GM18519 (cell line): ENCODE data around the gene C6orf15.

Source experiments
- ATAC-seq: cut with Tn5 transposase; IDR thresholded peaks from one replicate; pipeline ENCODE4 v1.9.1; 2021; ENCODE audit warnings: mild to moderate bottlenecking, moderate library complexity; ENCODE audit not compliant: unreplicated experiment, low FRiP score

Gene C6orf15

DNA sequence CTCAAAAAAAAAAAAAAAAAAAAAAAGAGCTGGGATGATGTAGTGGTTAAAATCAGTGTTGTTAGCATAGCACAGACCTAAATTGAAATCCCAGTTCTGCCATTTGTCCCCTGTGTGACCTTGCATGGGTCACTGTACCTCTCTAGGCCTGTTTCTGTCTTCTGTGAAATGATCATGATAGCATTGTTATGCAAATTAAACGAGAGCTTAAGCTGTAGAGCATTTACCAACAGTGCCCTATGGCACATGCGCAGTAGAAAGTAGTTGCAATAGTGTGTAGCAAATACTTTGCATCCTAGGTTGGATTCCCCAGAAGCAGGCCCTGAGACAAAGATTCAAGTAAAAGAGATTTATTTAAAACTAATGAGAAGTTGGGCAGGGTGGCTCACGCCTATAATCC, 19.2 kb upstream of the C6orf15 start:
- ATAC-seq: no peak

DNA sequence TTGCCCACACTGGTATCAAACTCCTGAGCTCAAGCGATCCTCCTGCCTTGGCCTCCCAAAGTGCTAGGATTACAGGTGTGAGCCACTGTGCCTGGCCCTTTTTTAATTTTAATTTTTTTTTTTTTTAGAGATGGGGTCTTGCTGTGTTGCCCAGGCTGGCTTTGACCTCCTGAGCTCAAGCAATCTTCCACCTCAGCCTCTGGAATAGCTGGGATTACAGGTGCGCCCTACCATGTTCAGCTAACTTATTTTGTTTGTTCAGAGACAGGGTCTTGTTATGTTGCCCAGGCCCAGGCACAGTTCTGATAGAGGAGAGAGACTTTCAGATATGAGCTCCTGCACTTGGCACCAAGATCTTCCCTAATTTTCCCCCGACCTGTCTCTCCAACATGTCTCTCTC, 18.4 kb upstream of the C6orf15 start:
- ATAC-seq: no peak

DNA sequence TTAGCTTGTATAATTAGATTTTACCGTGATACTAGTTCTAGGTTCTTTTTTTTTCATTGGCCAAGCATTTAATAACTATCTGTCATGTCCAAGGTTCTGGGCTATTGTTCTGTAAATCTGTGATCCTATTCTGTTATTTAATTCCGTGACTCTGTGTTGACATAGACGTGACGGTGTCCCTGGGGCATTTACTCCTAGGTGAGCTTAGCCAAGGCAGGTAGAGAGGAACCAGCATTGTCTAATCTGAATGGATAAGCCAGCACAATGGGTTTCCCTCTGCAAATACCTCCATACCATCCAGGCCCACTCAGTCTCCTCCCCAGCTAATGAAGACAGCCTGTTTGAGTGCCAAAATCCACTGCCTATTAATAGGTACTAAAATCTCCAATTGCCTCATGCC, 16.8 kb upstream of the C6orf15 start:
- ATAC-seq: no peak

DNA sequence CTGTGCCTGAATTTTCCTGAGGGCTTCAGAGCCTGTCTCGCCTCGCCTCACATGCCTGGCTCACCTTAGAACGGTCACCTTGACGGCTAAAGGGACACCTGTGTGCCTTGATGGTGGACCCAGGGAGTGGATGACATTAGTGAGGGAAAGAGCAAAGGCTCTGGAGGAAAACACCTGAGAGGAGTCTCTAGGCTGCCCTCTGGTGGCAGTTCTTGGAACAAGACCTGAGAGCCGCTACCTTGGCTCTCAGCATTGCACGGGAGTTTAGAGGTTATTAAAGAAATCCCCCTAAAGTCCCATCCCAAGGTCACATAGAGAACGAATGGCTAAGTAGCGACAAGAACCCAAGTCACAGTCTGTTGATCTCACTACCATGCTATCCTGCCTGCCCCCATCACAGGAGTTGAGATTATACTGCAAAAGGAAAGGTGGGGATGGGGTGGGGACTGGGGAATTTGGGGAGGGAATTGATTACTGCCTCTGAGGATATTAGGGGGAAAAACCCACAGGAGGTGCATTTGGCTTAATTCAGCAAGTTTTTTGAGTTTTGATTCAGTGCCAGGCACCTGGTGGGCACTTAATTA, 15.8 kb upstream of the C6orf15 start:
- ATAC-seq: no peak

DNA sequence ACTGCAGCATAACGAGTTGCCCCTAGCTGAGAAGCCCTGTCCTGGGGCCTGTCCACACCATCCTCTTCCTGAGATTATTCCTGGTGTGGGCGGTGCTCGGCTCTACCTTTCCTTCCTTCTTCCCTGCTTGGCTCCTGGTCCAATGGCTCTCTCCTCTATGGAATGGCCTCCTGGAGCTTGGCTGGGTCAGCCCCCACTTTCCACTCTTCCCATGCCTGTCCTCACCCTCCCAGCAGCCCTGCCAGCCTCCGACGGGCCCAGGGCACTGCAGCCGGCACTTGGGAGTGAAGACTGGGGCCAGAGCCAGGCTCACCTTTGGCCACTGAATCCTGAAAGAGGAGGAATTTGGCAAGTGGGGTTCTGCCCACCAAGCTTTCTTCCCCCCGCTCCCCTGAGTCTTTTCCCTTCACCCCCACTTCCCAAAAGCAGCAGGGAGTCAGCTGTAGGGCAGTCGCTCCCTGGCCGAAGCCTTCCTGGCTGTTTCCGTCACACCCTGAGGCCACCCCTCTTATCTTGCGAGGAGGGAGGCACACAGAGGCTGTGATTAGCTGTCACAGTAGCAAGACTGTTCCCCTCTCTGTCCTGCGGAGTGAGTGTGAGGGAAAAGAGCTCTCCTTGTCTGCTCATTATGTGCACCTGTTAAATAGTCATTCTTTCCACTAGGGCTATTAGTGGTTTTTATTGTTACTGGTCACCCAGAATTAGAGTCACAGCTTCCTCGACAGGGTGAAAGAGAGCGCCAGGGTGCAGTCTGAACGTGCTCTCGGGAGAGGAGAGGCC, 14.2 kb upstream of the C6orf15 start:
- no peak for ATAC-seq

DNA sequence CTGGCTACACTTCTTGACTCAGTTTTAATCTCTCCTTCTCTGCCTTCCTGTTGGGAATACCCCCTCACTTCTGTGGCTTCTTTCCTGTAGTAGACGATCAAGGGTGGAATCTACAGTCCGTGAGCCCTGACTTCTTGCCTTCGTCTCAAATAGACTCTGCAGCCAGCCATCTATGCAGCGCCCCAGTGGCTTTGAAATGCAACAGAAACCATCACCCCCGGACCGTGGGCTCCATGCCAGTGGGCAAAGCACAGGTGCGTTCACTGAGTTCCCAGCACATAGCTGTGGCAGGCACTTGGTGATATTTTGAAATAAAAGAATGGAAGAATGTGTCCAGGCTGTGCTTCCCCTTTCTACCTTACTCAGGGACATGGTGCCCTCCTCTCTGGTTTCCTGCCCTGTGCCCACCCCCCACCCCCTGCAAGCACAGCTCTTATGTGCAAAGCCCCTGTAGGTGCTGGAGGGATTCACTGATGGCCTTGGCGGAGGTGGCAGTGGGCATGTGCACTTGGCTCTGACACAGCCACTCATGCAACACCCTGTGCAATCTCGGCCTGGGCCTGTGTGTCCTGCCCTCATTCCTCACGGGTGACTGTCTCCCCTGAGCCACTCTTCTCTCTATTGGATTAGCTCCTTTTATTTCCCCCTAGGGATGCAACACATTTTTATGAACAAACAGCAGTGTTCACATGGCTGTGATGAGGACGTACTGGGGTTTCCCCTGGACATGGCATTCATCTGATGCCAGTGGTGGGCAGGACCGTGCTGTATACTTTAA, 13.4 kb upstream of the C6orf15 start:
- ATAC-seq: no peak

DNA sequence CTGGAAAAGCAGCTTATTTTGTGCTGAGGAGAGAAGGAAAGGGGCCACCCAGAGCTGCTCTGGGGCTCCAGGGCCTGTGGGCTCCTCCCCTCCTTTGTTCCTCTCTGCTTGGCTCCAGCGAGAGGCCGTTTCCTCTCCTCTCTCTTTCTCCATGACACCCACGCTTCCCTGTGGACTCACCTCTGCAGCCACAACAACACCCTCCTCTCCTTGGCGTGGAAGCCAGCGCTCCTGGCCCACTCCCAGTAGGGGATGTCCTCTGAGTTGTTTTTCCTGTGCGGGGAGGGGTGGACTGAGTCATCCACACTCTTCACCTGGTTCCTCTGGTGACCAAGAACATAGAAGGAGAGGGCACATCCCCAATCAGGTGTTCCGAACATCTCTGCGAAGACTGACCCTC, 12.8 kb upstream of the C6orf15 start:
- no peak for ATAC-seq

DNA sequence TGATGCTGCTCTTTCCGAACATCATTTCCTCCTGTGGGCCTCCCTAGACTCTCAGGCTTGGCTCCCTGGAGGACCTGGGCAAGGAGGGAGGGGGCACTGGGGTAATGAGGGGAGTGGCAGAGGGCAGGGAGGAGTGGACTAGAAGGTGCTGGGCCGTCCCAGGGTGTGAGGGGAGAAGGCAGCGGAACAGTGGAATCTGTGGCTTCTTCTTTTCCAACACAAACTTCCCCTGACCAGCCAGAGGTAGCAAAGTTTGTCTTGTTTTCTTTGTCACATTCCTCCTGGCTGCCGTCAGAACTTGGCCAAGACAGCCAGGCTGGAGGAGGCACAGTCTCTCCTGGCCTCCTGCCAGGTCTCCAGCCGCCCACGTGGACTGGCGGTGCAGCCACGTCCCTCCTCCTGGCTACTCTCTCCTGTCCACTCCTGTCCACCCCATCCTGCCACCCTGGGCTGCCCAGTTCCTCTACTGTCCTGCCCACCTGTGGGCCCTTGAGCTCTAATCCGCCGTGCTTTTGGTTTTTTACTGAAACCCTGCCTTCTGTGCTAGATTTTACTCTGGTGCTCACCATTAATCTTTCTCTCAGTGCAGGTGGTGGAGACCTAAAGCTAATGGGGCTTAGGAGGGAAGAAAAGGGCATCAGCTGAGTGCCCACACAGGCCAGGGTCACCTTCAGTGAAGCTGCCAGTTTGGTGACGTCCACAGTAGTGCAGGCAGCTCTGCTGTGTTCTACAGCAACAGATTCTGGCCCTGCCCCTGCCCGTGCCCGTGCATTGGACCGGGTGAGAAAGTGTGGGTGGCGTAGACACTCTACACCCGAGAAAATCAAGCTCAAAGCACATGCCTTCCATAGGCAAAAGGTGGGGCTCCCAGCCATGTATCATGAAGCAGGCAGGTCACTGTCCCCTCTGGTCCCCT, 10.7 kb upstream of the C6orf15 start:
- ATAC-seq: no peak

DNA sequence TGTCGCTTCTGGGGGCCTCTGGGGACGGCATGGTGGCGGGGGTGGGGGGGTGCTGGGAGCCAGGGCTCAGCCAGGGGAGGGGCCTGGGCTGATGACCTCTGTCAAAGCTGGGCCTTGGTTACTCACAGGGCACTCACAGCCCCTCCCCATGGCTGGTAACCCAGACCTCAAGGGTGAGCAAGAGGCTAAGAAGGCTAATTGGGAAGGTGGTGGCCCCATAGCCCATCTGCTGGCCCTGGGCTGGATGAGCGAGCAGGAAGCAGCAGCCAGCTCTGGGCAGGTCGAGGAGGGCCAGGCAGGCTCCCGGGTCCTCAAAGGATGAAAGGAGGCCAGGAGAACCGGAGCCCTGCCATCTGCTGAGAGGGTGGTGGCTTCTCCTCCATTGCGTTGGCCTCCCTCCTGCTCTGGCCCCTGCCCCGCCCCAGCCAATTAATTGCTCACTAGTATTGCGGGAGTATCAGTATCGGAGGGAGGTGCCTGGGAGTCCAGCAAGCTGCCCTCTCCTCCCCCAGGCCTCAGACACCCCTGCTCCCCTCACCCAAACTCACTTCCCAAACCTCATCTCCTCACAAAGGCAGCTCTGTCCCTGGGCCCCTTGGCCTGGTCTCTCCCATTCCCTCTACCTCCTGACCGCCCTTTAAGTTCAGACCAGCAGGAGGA, 8.9 kb upstream of the C6orf15 start:
- no peak for ATAC-seq

DNA sequence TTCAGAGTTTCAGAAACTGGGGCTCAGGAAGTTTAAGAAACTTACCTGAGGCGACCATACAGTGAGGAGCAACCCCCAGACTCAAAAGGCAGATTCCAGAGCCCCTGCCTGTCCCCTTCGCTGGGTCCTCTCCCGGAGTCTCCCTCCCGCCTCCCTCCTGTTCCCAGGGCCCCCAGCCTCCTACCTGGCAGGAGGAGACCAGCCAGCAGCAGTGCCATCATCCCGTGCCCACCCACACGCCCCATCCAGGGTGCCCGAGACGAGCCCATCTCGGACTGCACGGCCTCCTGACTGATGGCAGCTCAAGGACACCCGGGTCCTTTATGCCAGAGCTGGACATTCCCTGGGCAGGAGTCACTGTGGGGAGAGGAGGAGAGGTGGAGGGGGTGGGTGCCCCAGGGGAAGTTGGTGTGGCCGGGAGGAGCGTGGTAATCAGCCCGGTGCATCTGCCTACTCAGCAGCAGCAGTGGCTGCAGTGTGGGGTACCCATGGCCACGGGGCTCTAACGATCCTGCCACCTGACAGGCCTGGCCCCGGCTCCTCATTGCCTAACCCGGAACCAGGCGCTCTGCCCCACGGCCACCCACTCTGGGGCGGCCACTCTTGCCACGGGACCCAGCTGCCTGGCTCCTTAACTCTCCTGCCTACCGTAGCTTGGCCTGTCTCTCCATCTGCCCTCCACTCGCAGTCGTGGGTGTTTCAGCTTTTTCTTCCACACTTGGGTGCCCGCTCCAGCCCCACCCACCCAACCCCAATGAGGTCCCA, 8.0 kb upstream of the C6orf15 start, which contains the start of gene CDSN:
Gene CDSN (minus strand): TSS at position 296 of the 765 bp plus-strand sequence. CDS start 27 bp downstream, at position 269.
- ATAC-seq: no peak

DNA sequence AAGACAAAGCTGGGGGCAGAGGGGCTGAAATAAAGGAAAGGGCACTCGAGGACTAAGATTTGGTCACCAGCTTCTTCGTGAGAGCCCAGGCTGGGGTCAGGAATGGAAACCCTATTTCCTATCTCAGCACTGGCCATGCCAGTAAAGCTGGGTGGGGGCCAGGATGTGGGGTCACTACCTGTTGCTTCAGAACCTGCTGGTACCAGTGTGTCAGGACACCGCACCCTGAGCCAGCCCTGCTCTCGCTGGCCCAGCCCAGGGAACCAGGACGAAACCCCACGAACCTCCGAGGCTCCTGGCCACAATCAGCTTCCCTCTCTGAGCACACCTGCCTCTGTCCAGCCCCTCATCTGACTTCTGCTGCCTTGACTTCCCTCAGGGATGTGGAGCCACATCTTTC, 5.8 kb upstream of the C6orf15 start:
- no peak for ATAC-seq

DNA sequence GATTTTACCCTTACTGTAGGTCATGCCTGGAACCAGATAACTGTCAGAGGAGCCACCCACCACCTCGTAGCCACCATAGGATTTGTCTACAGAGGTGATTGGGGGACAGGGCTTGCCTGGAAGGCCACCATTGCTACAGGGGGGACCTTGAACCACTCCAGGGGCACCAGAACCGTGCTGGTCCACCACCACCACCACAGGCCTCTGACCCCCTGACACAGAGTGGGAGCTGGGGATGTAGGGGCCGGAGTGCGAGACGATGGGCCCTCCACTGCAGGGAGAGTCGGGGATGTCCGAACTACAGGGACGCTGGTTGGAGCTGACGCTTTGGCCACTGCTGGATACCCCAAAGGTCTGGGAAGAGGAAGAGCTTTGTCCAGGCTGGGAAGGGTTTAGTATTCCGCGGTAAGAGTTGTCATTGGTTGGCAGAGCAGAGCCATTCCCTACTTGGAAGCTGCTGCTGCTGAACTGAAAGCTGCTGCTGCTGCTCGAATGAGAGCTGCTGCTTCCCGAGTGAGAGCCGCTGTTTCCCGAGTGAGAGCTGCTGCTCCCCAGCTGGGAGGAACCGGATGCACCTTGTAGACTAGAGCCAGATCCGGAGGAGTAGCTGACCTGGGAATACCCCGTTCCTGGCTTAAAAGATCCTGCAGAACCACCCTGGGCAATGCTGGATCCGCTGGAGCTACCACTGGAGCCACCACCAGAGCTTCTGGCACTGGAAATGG, 4.4 kb upstream of the C6orf15 start:
- ATAC-seq: no peak

DNA sequence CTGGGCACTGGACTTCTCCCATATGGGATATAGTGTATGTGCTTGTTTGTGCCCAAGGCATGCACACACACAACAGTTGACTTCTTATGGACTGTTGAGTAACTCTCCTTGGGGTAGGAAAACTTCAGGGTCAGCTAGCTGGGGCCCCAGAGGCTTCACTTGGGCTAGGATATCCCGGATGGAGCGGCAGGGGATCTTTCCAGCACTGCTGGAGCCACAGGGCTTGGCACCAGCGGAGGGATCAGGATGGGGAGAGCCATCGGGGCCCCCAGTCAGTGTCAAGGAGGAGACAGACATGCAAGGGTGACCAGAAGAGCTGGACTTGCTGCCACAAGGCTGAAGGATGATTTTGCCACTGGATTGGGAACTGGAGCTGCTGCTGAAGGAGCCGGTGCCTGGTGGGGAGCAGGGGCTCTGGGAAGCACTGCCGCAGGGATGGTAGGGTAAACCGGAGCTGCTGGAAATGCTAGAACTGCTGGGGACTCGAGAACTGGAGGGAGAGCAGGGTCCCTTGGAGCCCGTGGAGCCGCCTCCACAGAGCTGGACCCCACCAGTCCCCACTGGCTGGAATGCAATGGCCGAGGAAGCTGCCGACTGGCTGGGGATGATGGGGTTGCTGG, 3.7 kb upstream of the C6orf15 start:
- ATAC-seq: no peak

DNA sequence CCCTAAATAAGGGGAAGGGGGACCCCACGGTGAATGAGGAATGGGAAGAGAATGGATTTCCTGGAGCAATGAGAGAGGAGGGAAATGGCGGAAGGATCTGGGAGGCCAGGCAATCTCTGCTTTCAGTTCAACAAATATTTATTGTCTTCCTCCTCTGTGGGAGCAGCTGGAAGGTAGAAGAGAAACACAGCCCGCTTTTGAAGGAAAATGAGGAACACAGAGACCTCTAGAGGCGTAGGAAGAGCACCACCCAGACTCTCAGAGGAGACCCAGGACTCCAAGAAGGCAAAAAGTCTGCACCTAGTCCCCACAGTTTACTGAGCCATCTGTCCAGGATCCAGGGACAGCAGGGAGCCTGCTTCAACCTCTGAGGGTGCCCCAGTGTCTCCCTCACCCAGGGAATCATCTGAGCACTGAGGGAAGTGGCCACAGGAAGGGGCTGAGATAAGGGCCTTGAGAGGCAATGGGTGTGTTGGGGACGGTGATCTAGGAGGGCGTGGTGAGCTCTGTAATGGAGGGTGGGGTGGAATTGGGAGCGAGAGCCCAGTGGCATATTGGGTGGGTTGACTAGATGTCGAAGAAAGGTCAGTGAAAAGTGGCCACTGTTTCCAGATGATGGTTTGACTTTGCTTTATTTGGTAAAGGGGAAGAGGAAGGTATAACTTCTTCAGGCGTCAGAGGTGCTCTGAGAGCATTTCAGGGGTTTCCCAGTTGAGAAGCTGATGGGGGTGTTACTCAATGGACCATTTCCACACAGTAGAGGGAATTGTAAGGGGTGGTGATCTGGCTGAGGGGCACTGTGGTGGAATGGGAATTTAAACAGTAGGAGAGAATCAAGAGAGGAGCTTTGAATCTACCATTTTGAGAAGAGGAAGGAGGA, 2.8 kb upstream of the C6orf15 start:
- no peak for ATAC-seq

DNA sequence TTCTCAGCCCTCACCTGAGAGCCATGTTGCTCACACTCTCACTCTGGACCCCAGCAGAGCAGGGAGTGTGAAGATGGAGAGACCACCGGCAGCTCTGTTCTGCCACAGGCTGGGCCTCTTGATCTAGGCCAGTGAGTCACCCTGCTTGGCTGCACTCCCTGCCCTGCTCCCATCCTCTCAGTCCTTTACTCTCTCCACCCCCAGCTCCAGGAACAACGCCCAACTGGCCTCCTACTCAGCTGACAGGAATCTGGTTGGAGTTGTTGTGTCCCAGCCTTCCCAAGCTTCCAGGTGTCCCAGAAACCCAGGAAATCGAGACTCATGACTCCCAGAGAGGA, 2.1 kb upstream of the C6orf15 start, which contains the start of gene PSORS1C1:
Gene PSORS1C1 (plus strand): TSS at position 260 of the 338 bp plus-strand sequence. CDS start 14,833 bp downstream, outside the sequence.
- no peak for ATAC-seq

DNA sequence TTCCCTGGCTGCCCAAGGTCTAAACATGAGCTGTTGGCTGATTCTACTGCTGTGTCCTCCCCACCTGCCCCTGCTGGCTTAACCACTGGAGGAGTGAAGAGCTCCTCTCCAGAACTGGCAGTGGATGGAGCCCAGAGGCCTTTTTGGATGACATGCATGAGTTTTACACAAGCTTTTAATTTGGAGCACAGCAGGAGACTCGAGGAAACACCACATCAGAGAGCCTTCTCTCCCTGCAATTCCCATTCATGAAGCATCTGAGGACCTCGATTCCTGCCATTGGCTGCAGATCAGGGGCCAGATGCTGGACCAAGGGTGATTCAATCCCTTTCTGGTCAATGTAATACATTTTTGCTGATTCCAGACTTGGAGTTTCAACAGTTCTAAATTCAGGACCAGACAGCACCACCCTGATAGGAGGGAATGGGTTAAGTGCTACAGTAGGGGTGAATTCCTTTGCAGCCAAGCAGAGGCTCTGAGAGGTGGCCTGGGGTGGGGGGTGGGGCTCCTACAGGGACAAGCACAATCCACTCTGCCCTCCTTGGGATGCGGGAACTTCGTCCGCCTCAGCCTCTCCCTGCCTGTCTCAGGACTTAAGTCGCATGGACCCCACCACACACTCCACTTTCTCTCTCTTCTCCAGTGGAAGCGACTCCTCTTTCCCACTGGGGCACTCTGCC, 1.6 kb upstream of the C6orf15 start:
- ATAC-seq: no peak

DNA sequence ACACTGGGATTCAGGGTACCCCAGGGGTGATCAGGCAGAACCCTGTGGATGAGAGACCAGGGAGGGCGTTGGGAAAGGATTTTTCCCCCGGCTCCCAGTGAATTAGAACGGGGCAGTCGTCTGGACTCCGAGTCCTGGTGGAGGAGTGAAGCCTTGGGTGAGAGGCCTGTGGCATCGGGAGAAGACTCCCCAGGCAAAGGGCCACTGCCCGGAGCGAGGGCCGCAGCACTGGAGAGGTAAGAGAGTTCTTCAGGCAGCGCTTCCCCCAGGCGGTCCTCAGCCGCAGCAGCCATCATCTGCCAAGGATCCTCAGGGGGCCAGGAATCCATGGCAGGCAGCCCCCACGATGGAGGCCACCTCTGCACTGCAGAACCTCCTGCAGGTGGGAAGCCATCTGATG, 663 bp downstream of the C6orf15 start:
- ATAC-seq: no peak
